Measurements from ENCODE around the gene HELQ.

HELQ gene

DNA sequence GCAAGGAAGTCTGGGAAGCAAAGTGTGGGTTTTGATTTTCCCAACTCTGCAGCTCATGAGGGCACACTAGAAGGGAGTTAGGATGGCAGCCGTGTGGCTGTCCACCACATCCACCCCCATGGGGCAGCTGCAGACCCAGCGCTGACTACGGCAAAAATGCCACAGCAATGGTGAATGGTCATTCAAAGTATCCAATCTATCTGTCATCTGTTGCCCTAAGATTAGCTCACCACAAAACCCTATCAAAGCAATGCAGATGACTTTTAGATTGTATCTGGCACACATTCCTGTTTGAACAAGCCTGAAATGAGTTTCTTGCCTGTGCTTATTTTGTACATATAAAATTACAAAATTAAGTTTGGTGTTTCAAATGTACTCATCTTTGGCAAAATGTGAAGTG lies 91.3 kb downstream of the HELQ start:
- DNase-seq, result no peak

DNA sequence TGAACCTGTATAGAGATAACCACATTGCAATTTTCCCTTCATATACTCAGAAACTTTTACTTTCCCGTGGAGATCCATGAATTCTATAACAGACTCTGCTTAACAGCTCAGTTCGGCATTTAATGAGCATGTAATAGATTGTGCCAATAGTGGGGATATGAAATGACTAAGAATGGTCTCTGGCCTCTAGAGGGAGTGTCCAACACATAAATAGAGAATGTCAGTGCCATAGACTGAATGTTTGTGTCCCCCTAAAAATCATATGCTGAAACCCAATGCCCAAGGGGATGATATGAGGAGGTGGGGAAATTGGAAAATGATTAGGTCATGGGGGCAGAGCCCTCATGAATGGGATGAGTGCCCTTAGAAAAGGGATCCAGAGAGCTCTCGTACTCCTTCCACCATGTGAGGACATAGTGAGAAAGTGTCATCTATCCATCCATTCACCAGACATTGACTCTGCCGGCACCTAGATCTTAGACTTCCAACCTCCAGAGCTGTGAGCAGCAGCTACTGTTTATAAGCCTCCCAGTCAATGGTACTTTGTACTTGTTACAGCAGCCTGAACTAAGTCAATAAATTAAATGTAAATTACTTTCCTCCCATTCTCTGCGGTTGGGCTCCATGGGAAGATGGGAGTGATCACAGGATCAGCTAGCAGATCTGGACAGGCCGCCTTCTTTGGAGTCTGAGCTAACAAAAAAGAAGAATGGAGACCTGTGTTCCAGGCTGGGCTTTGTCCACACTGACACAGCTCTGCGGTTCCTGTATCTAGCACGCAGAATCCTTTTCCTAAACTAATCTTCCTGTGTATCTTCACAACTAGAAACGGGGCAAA lies 92.9 kb downstream of the HELQ start:
- DNase-seq, result no peak

DNA sequence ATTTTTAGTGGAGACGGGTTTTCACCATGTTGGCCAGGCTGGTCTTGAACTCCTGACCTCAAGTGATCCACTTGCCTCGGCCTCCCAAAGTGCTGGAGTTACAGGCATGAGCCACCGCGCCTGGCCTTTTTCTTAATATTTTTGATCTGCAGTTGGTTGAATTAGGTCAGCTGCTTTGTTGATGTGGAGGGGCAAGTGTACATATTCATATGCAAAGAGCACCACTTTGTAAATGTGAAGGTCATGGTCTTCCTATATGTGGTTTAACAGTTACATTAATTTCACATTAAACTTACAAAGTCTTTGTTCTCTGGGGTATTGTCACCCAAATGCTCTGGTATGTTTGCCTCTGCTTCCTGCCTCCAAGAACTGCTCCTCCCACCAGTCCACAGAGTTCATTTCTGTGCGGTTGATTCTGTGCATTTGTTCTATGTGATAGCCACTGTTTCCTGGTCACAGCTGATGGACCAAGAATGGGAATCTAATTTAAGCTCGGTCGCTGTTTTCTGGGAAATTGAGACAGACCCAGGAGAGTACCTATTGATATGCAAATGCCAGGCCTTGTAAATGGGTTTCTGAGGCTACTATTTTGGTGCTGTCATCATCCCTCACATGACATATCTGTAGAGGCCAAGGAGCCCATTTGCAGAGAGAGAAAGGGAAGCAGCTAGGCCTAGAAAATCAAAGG lies 94.1 kb downstream of the HELQ start:
- no peak for DNase-seq

DNA sequence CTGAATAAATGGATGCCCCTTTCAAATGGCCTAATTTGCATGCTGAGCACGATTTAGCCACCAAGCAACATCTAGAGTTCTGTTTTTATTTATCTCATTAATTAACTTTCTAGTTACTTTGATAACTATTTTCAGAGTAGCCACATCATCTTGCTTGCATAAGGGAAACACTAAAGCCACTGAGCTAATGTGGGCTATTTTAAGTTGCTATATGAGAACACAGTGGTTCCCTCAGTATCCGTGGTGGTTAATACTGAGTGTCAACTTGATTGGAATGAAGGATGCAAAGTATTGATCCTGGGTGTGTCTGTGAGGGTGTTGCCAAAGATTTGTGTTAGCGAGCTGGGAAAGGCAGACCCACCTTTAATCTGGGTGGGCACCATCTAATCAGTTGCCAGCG lies 95.6 kb downstream of the HELQ start:
- no peak for DNase-seq

DNA sequence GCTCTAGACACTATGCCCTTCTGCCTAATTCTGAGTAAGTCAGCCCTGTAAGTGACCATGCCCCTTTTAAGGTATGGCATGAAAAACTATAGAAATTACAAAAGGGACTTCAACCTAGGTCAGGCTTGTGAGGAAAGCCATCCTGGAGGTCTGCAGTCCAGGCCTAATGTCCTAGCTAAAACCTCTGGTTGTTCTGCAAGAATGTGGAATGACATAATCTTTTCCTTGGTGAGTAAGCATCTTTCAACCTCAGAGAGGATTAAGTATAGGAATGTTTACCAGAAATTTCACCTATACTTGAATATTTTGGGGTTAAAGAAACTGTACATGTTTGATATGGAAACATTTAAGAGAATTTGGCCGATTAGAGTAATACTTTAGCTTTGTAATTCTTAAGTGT lies 97.2 kb downstream of the HELQ start:
- no peak for DNase-seq
